Neural cell (in vitro differentiated cells): ENCODE data around the gene ADGRB3. TPM values are rescaled to one million over a fixed set of nuclear protein-coding genes. Genes with fewer than 3 reads are reported as not detected.

Experiments used
- H2AFZ ChIP-seq: fragments of 200-600, 300-800 bp; sonication (generic), shearing (Covaris generic); 2 replicates; pipeline ENCODE4 v1.6.0; 2014; ENCODE audit warnings: low read depth, mild to moderate bottlenecking, antibody characterized with exemption, low read length, moderate library complexity
- H3F3A ChIP-seq: fragments of 200-600 bp; shearing (Covaris generic); 2 replicates; pipeline ENCODE4 v1.6.1; 2016; ENCODE audit warnings: mild to moderate bottlenecking, moderate library complexity, mixed read lengths, antibody characterized with exemption, low read length; ENCODE audit not compliant: insufficient read depth, poor library complexity, severe bottlenecking
- H3K27ac ChIP-seq: fragments of 200-600, 300-800 bp; sonication (generic), shearing (Covaris generic); 2 replicates; pipeline ENCODE4 v1.5.1; 2014; ENCODE audit warnings: mild to moderate bottlenecking, low read length, moderate library complexity
- H3K27me3 ChIP-seq: fragments of 300-800, 200-600 bp; sonication (generic), shearing (Covaris generic); 2 replicates; pipeline ENCODE4 v1.6.0; 2014; ENCODE audit warnings: mild to moderate bottlenecking, low read depth, low read length, moderate library complexity; ENCODE audit not compliant: insufficient read depth
- H3K36me3 ChIP-seq: fragments of 300-800, 200-600 bp; sonication (generic), shearing (Covaris generic); 2 replicates; pipeline ENCODE4 v1.5.1; 2014; ENCODE audit warnings: mild to moderate bottlenecking, antibody characterized with exemption, low read length, moderate library complexity; ENCODE audit not compliant: insufficient read depth
- H3K4me2 ChIP-seq: fragments of 300-800, 200-600 bp; sonication (generic), shearing (Covaris generic); 2 replicates; pipeline ENCODE4 v1.6.0; 2014; ENCODE audit warnings: mild to moderate bottlenecking, low read length
- H3K4me3 ChIP-seq: fragments of 300-800, 200-600 bp; sonication (generic), shearing (Covaris generic); 2 replicates; pipeline ENCODE4 v1.5.1; 2014; ENCODE audit warnings: mild to moderate bottlenecking, low read length, moderate library complexity
- H3K79me2 ChIP-seq: fragments of 200-600 bp; shearing (Covaris generic); replicated peaks from 2 replicates; pipeline ENCODE4 v1.6.0; 2014; ENCODE audit warnings: mild to moderate bottlenecking, low read length, moderate library complexity; ENCODE audit not compliant: insufficient read depth
- H3K9ac ChIP-seq: fragments of 300-800, 200-600 bp; sonication (generic), shearing (Covaris generic); 2 replicates; pipeline ENCODE4 v1.6.1; 2016; ENCODE audit warnings: mild to moderate bottlenecking, low read length, mixed read lengths
- H3K9me2 ChIP-seq: fragments of 200-600 bp; shearing (Covaris generic); 2 replicates; pipeline ENCODE4 v1.6.1; 2016; ENCODE audit warnings: mild to moderate bottlenecking, low read length, mixed read lengths; ENCODE audit not compliant: insufficient read depth
- H3K9me3 ChIP-seq: fragments of 200-600, 300-800 bp; sonication (generic), shearing (Covaris generic); 2 replicates; pipeline ENCODE4 v1.6.1; 2016; ENCODE audit warnings: mild to moderate bottlenecking, mixed run types, low read length, moderate library complexity, mixed read lengths
- H4K20me1 ChIP-seq: fragments of 200-600 bp; shearing (Covaris generic); 2 replicates; pipeline ENCODE4 v1.6.1; 2016; ENCODE audit warnings: mild to moderate bottlenecking, mixed run types; ENCODE audit not compliant: insufficient read depth
- EP300 ChIP-seq: fragments of 450-650 bp; conservative IDR thresholded peaks from 2 replicates; pipeline ENCODE4 v1.6.1; 2014; ENCODE audit warnings: antibody characterized with exemption, mild to moderate bottlenecking, moderate library complexity; ENCODE audit not compliant: poor library complexity, severe bottlenecking
- EZH2 ChIP-seq: fragments of 200-600, 300-800 bp; shearing (Covaris generic), sonication (generic); IDR thresholded peaks from 2 replicates; pipeline ENCODE4 v1.6.1; 2014; ENCODE audit warnings: antibody characterized with exemption, low read length, borderline replicate concordance, mild to moderate bottlenecking; ENCODE audit not compliant: insufficient read depth, poor library complexity, severe bottlenecking
- MXI1 ChIP-seq: fragments of 450-650 bp; conservative IDR thresholded peaks from 2 replicates; pipeline ENCODE4 v1.6.1; 2014; ENCODE audit warnings: antibody characterized with exemption, mild to moderate bottlenecking; ENCODE audit not compliant: poor library complexity, severe bottlenecking
- POLR2AphosphoS5 ChIP-seq: IDR thresholded peaks from 2 replicates; pipeline ENCODE4 v1.6.1; 2012
- RAD21 ChIP-seq: fragments of 450-650 bp; conservative IDR thresholded peaks from 2 replicates; pipeline ENCODE4 v1.6.1; 2014; ENCODE audit warnings: antibody characterized with exemption, mild to moderate bottlenecking, moderate library complexity
- SMC3 ChIP-seq: fragments of 450-650 bp; conservative IDR thresholded peaks from 2 replicates; pipeline ENCODE4 v1.6.1; 2014; ENCODE audit warnings: antibody characterized with exemption, mild to moderate bottlenecking, moderate library complexity; ENCODE audit not compliant: poor library complexity
- TAF1 ChIP-seq: IDR thresholded peaks from 2 replicates; pipeline ENCODE4 v1.6.1; 2012; ENCODE audit warnings: low read depth
- polyA plus RNA-seq: library from polyadenylated mRNA; depleted of rRNA; stranded (reverse); fragments of >200 nt; gene quantifications from 2 replicates; pipeline ENCODE4 v1.2.3, GENCODE V29; 2014
- TF ChIP-seq, protein P1 (sequence below): fragments of 450-650 bp; IDR thresholded peaks from 2 replicates; pipeline ENCODE4 v1.5.1; 2014; ENCODE audit warnings: antibody characterized with exemption, mild to moderate bottlenecking, moderate library complexity; ENCODE audit not compliant: poor library complexity, severe bottlenecking
- TF ChIP-seq, protein P2 (sequence below): IDR thresholded peaks from 2 replicates; pipeline ENCODE4 v1.6.1; 2012; ENCODE audit warnings: borderline replicate concordance

The ADGRB3 gene
- polyA plus RNA-seq, 1 donor from 2014 or later: 66.5 TPM

GRCh38 chr6:68874747-68875146, 239.7 kb downstream of the ADGRB3 start:
- Histone ChIP-seq H3K9ac (no peak overlapping the region), H3K79me2 (no peaks in the 10 kb centered on the region), H3K4me3 (no peak overlapping the region), H2AFZ (no peak overlapping the region), H3K36me3 (no peaks in the 10 kb centered on the region), H3K9me3 (no peaks in the 10 kb centered on the region), H3K27me3 (no peaks in the 10 kb centered on the region), H3K27ac (no peak overlapping the region), H3K9me2 (no peaks in the 10 kb centered on the region), H3F3A (no peaks in the 10 kb centered on the region), H4K20me1 (no peaks in the 10 kb centered on the region), H3K4me2 (no peak overlapping the region)
- no peak for TF ChIP-seq POLR2AphosphoS5
- TF ChIP-seq TAF1: no peak
- no peak for TF ChIP-seq MXI1
- no peak for TF ChIP-seq SMC3
- TF ChIP-seq, protein P1, sequence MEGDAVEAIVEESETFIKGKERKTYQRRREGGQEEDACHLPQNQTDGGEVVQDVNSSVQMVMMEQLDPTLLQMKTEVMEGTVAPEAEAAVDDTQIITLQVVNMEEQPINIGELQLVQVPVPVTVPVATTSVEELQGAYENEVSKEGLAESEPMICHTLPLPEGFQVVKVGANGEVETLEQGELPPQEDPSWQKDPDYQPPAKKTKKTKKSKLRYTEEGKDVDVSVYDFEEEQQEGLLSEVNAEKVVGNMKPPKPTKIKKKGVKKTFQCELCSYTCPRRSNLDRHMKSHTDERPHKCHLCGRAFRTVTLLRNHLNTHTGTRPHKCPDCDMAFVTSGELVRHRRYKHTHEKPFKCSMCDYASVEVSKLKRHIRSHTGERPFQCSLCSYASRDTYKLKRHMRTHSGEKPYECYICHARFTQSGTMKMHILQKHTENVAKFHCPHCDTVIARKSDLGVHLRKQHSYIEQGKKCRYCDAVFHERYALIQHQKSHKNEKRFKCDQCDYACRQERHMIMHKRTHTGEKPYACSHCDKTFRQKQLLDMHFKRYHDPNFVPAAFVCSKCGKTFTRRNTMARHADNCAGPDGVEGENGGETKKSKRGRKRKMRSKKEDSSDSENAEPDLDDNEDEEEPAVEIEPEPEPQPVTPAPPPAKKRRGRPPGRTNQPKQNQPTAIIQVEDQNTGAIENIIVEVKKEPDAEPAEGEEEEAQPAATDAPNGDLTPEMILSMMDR: no peak
- TF ChIP-seq, protein P2, sequence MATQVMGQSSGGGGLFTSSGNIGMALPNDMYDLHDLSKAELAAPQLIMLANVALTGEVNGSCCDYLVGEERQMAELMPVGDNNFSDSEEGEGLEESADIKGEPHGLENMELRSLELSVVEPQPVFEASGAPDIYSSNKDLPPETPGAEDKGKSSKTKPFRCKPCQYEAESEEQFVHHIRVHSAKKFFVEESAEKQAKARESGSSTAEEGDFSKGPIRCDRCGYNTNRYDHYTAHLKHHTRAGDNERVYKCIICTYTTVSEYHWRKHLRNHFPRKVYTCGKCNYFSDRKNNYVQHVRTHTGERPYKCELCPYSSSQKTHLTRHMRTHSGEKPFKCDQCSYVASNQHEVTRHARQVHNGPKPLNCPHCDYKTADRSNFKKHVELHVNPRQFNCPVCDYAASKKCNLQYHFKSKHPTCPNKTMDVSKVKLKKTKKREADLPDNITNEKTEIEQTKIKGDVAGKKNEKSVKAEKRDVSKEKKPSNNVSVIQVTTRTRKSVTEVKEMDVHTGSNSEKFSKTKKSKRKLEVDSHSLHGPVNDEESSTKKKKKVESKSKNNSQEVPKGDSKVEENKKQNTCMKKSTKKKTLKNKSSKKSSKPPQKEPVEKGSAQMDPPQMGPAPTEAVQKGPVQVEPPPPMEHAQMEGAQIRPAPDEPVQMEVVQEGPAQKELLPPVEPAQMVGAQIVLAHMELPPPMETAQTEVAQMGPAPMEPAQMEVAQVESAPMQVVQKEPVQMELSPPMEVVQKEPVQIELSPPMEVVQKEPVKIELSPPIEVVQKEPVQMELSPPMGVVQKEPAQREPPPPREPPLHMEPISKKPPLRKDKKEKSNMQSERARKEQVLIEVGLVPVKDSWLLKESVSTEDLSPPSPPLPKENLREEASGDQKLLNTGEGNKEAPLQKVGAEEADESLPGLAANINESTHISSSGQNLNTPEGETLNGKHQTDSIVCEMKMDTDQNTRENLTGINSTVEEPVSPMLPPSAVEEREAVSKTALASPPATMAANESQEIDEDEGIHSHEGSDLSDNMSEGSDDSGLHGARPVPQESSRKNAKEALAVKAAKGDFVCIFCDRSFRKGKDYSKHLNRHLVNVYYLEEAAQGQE: no peak
- TF ChIP-seq EZH2: no peak
- no peak for TF ChIP-seq RAD21
- no peak for TF ChIP-seq EP300

- Histone ChIP-seq H3K27me3 (no peaks in the 10 kb centered on the region), H2AFZ (no peak overlapping the region), H3K79me2 (no peaks in the 10 kb centered on the region), H4K20me1 (no peaks in the 10 kb centered on the region), H3K9me2 (no peaks in the 10 kb centered on the region), H3K4me2 (no peak overlapping the region), H3K4me3 (no peak overlapping the region), H3F3A (no peaks in the 10 kb centered on the region), H3K9ac (no peak overlapping the region), H3K9me3 (no peaks in the 10 kb centered on the region), H3K27ac (no peak overlapping the region), H3K36me3 (no peaks in the 10 kb centered on the region)
- TF ChIP-seq EP300 (no peak), MXI1 (no peak), RAD21 (no peak)
- TF ChIP-seq, protein P2: no peak
These were observed 240.3 kb downstream of the ADGRB3 start for GRCh38 chr6:68875403-68875802.
